ENCODE results near the gene IL17REL. TPM values are rescaled to one million over a fixed set of nuclear protein-coding genes. Genes with fewer than 3 reads are reported as not detected.

Gene IL17REL
- total RNA-seq, 6 donors from 2014 or later, result 0.06 TPM; not detected in 5

- Histone ChIP-seq H3K27me3 (peaks cover 0 to 11% (median 5%) of the 10 kb centered on the region in 4 donors), H3K4me3 (no peak overlapping the region), H3K36me3 (no peaks in the 10 kb centered on the region), H3K27ac (no peak overlapping the region), H3K9me3 (peaks cover 0 to 10% (median 0%) of the 10 kb centered on the region in 4 donors), H3K4me1 (peaks cover 9 to 37% (median 15%) of the 10 kb centered on the region in 4 donors)
- WGBS, 2 donors, result 71 to 76% methylated on average over 32 to 34 of the region's 34 CpGs
- no peak for TF ChIP-seq POLR2A (IDR thresholded peaks at IDR 0.05)
- ATAC-seq (ENCODE audit: low FRiP score in 2 of 2) (no peak), DNase-seq (no peak)
These were observed 43.8 kb upstream of the IL17REL start for GRCh38 chr22:50056214-50056972.

- Histone ChIP-seq H3K36me3 (no peaks in the 10 kb centered on the region), H3K4me1 (peaks cover 5 to 11% (median 6%) of the 10 kb centered on the region in 4 donors), H3K4me3 (no peak overlapping the region), H3K27me3 (peaks cover 0 to 11% (median 4%) of the 10 kb centered on the region in 4 donors), H3K9me3 (peaks cover 0 to 10% (median 0%) of the 10 kb centered on the region in 4 donors), H3K27ac (no peak overlapping the region)
- WGBS, 2 donors, result 93 to 94% methylated on average over 18 of the region's 18 CpGs
- DNase-seq, result no peak
- ATAC-seq (ENCODE audit: low FRiP score in 2 of 2), result no peak
- no peak for TF ChIP-seq EP300 (IDR thresholded peaks at IDR 0.05)
- no peak for TF ChIP-seq POLR2A (IDR thresholded peaks at IDR 0.05)
- no peak for TF ChIP-seq CTCF (IDR thresholded peaks at IDR 0.05)
- no peak for TF ChIP-seq POLR2AphosphoS5 (IDR thresholded peaks at IDR 0.05)
These were observed 41.3 kb upstream of the IL17REL start for GRCh38 chr22:50053861-50054260.

GRCh38 chr22:50051930-50052329, 39.4 kb upstream of the IL17REL start:
- H3K27me3 ChIP-seq, result no peaks in the 10 kb centered on the region
- peaks cover 0 to 10% (median 0%) of the 10 kb centered on the region in 4 donors for H3K9me3 ChIP-seq
- no peak overlapping the region for H3K4me3 ChIP-seq
- H3K27ac ChIP-seq, result no peak overlapping the region
- H3K4me1 ChIP-seq, result no peaks in the 10 kb centered on the region
- DNase-seq, result no peak
- no peak for ATAC-seq (ENCODE audit: low FRiP score in 2 of 2)
- 87 to 89% methylated on average over 18 of the region's 18 CpGs for WGBS, 2 donors
- TF ChIP-seq CTCF (IDR thresholded peaks at IDR 0.05) (no peak), EP300 (IDR thresholded peaks at IDR 0.05) (no peak), POLR2AphosphoS5 (IDR thresholded peaks at IDR 0.05) (no peak), POLR2A (IDR thresholded peaks at IDR 0.05) (no peak)
- H3K36me3 ChIP-seq, result no peaks in the 10 kb centered on the region

GRCh38 chr22:50049299-50050195, 37.0 kb upstream of the IL17REL start:
- ATAC-seq (ENCODE audit: low FRiP score in 2 of 2) (no peak), DNase-seq (peak in 1 of 2 donors; percentile 76)
- Histone ChIP-seq H3K27ac (no peak overlapping the region), H3K4me3 (no peak overlapping the region), H3K4me1 (no peaks in the 10 kb centered on the region), H3K27me3 (no peaks in the 10 kb centered on the region), H3K9me3 (peaks cover 0 to 10% (median 0%) of the 10 kb centered on the region in 4 donors), H3K36me3 (no peaks in the 10 kb centered on the region)
- no peak for TF ChIP-seq CTCF (IDR thresholded peaks at IDR 0.05)
- TF ChIP-seq EP300 (IDR thresholded peaks at IDR 0.05), result no peak
- no peak for TF ChIP-seq POLR2AphosphoS5 (IDR thresholded peaks at IDR 0.05)
- TF ChIP-seq POLR2A (IDR thresholded peaks at IDR 0.05), result no peak
- 89% methylated on average over 32 of the region's 36 CpGs for WGBS, 2 donors

- Histone ChIP-seq H3K27ac (no peak overlapping the region), H3K27me3 (no peaks in the 10 kb centered on the region), H3K9me3 (peaks cover 0 to 10% (median 0%) of the 10 kb centered on the region in 4 donors), H3K4me1 (no peaks in the 10 kb centered on the region), H3K36me3 (no peaks in the 10 kb centered on the region), H3K4me3 (no peak overlapping the region)
- TF ChIP-seq EP300 (IDR thresholded peaks at IDR 0.05), result no peak
- no peak for TF ChIP-seq POLR2AphosphoS5 (IDR thresholded peaks at IDR 0.05)
- no peak for TF ChIP-seq CTCF (IDR thresholded peaks at IDR 0.05)
- no peak for TF ChIP-seq POLR2A (IDR thresholded peaks at IDR 0.05)
- WGBS, 2 donors, result 88 to 94% methylated on average over 12 to 17 of the region's 17 CpGs
- ATAC-seq (ENCODE audit: low FRiP score in 2 of 2), result no peak
- DNase-seq, result peak in 1 of 2 donors; percentile 62
These were observed 36.3 kb upstream of the IL17REL start for GRCh38 chr22:50048836-50049235.
